Activated CD4-positive, alpha-beta T cell treated with anti-CD3 and anti-CD28 coated beads for 36 hours (primary cell): Measurements from ENCODE around the gene HELQ. TPM values are rescaled to one million over a fixed set of nuclear protein-coding genes. Genes with fewer than 3 reads are reported as not detected.

Source experiments
- total RNA-seq, 2 experiments: library from RNA; stranded (reverse); gene quantifications; one replicate each; pipeline ENCODE4 v1.2.3, GENCODE V29; 2021

HELQ gene
- total RNA-seq, 2 experiments from 2014 or later: 9.3 to 10.1 TPM

Other genes starting within 250 kb of the HELQ start
- gene COQ2, start 171.0 kb downstream of the HELQ start, total RNA-seq: 10 to 100 TPM; 18.2 to 20.1 TPM
- gene HPSE, start 121.0 kb downstream of the HELQ start, total RNA-seq: 10 to 100 TPM; 11.4 TPM
- gene MRPS18C, start 235 bp upstream of the HELQ start, total RNA-seq: 10 to 100 TPM; 78.0 to 89.5 TPM
- 10 to 100 TPM; 19.2 to 22.6 TPM for gene ABRAXAS1, start 29.3 kb upstream of the HELQ start, total RNA-seq
- gene GPAT3, start 80.3 kb upstream of the HELQ start, total RNA-seq: 1 to 10 TPM; 1.3 to 1.6 TPM